ENCODE data around the gene PCDHA4. TPM values are rescaled to one million over a fixed set of nuclear protein-coding genes. Genes with fewer than 3 reads are reported as not detected.
"Not testable (repeated sequence)": the region's sequence is repeated elsewhere in the genome, so short reads cannot be mapped to it uniquely, and the experiment has no call there.

The PCDHA4 gene
- total RNA-seq, 4 donors from 2014 or later = 0.79 to 7.9 (median 2.4) TPM

DNA sequence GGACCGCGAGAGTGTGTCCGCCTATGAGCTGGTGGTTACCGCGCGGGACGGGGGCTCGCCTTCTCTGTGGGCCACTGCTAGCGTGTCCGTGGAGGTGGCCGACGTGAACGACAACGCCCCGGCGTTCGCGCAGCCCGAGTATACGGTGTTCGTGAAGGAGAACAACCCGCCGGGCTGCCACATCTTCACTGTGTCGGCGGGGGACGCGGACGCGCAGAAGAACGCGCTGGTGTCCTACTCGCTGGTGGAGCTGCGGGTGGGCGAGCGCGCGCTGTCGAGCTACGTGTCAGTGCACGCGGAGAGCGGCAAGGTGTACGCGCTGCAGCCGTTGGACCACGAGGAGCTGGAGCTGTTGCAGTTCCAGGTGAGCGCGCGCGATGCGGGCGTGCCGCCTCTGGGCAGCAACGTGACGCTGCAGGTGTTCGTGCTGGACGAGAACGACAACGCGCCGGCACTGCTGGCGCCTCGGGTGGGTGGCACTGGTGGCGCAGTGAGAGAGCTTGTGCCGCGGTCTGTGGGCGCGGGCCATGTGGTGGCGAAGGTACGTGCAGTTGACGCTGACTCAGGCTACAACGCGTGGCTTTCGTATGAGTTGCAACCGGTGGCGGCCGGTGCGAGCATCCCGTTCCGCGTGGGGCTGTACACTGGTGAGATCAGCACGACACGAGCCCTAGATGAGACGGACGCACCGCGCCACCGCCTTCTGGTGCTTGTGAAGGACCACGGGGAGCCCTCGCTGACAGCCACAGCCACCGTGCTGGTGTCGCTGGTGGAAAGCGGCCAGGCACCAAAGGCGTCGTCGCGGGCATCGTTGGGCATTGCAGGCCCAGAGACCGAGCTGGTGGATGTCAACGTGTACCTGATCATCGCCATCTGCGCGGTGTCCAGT, 29.0 kb downstream of the PCDHA4 start:
- WGBS, 2 donors (ENCODE audit: low coverage in 1 of 2) = 80 to 84% methylated on average over 9 to 80 of the region's 103 CpGs
- in situ Hi-C loops (cut with MboI; ENCODE audit: low pct_ligation_motif_present in 1 of 4, low pct_unique_long_range_greater_than_20kb in 1 of 4, low sequenced_read_pairs in 3 of 4) = no loop called here
- DNase-seq = no peak
- no peaks in the 10 kb centered on the region for H3K4me1 ChIP-seq
- peaks cover 22% of the 10 kb centered on the region for H3K27me3 ChIP-seq
- H3K36me3 ChIP-seq = no peaks in the 10 kb centered on the region
- TF ChIP-seq POLR2AphosphoS5 (IDR thresholded peaks at IDR 0.05) = no peak
- no peak overlapping the region for H3K4me3 ChIP-seq
- no peak overlapping the region for H3K27ac ChIP-seq
- H3K9me3 ChIP-seq = peaks cover 9 to 42% of the 10 kb centered on the region in 2 donors
- intact Hi-C loops (cut with DNase I; ENCODE audit: low total_unique reads) = no loop called here

DNA sequence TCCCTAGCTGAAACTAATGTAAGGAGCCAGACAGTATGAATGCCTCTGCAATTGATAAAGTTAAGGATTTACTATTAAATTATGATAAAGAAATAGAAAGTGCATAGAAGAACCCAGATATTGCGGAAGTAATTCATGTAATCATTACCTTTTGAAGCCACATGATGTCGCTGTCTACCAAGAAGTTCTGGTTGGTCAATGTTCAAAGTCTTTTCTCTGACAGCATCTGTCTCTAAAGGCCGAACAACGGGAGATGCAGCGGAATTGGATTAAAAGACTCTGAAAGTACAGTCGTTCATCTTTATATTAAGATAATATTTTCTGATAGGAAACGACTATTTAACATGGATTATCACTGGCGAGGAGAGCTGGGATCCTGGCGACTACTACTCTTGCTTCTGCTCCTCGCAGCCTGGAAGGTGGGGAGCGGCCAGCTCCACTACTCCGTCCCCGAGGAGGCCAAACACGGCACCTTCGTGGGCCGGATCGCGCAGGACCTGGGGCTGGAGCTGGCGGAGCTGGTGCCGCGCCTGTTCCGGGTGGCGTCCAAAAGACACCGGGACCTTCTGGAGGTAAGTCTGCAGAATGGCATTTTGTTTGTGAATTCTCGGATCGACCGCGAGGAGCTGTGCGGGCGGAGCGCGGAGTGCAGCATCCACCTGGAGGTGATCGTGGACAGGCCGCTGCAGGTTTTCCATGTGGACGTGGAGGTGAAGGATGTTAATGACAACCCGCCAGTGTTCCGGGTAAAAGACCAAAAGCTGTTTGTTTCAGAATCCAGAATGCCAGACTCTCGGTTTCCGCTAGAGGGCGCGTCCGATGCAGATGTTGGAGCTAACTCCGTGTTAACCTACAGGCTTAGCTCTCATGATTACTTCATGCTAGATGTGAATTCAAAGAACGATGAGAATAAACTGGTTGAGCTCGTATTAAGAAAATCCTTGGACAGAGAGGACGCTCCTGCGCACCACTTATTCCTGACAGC, 34.4 kb downstream of the PCDHA4 start, which contains the start of gene PCDHA8:
Gene PCDHA8, plus strand, starts transcription at position 210 of the 985 bp plus-strand sequence. Its CDS starts 135 bp downstream, at position 345.
- intact Hi-C loops (cut with DNase I; ENCODE audit: low total_unique reads) = no loop called here
- 42 to 59% methylated on average over 17 to 47 of the region's 47 CpGs for WGBS, 2 donors (ENCODE audit: low coverage in 1 of 2)
- Histone ChIP-seq H3K36me3 (no peaks in the 10 kb centered on the region), H3K4me3 (no peak within 1 kb of the TSS), H3K9me3 (peaks cover 9 to 25% of the 10 kb centered on the region in 2 donors), H3K27ac (no peak within 1 kb of the TSS), H3K4me1 (no peaks in the 10 kb centered on the region), H3K27me3 (peaks cover 14% of the 10 kb centered on the region)
- no peak for TF ChIP-seq POLR2AphosphoS5 (IDR thresholded peaks at IDR 0.05)
- in situ Hi-C loops (cut with MboI; ENCODE audit: low pct_ligation_motif_present in 1 of 4, low pct_unique_long_range_greater_than_20kb in 1 of 4, low sequenced_read_pairs in 3 of 4) = no loop called here
- DNase-seq = no peak

DNA sequence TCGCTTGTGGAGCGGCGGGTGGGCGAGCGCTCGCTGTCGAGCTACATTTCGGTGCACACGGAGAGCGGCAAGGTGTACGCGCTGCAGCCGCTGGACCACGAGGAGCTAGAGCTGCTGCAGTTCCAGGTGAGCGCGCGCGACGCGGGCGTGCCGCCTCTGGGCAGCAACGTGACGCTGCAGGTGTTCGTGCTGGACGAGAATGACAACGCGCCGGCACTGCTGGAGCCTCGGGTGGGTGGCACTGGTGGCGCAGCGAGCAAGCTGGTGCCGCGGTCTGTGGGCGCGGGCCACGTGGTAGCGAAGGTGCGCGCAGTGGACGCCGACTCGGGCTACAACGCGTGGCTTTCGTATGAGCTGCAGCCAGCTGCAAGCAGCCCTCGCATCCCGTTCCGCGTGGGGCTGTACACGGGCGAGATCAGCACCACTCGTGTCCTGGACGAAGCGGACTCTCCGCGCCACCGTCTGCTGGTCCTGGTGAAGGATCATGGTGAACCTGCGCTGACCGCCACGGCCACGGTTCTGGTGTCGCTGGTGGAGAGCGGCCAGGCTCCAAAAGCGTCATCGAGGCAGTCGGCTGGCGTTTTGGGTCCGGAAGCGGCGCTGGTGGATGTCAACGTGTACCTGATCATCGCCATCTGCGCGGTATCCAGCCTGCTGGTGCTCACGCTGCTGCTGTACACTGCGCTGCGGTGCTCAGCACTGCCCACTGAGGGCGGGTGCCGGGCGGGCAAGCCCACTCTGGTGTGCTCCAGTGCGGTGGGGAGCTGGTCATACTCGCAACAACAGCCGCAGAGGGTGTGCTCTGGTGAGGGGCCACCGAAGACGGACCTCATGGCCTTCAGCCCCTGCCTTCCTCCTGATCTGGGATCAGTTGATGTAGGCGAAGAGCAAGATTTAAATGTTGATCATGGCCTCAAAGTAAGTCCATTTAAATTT, 36.2 kb downstream of the PCDHA4 start:
- WGBS, 2 donors (ENCODE audit: low coverage in 1 of 2) = 83% methylated on average over 87 of the region's 87 CpGs; no CpG with 5 or more reads in 1 of the 2 donors
- no peak for DNase-seq
- no peaks in the 10 kb centered on the region for H3K36me3 ChIP-seq
- peaks cover 22% of the 10 kb centered on the region for H3K27me3 ChIP-seq
- H3K27ac ChIP-seq = no peak overlapping the region
- in situ Hi-C loops (cut with MboI; ENCODE audit: low pct_ligation_motif_present in 1 of 4, low pct_unique_long_range_greater_than_20kb in 1 of 4, low sequenced_read_pairs in 3 of 4) (no loop called here), intact Hi-C loops (cut with DNase I; ENCODE audit: low total_unique reads) (no loop called here)
- TF ChIP-seq POLR2A (IDR thresholded peaks at IDR 0.05) (no peak), EP300 (IDR thresholded peaks at IDR 0.05; ENCODE audit: low read depth) (no peak), POLR2AphosphoS5 (IDR thresholded peaks at IDR 0.05) (no peak)
- TF ChIP-seq, protein P1, sequence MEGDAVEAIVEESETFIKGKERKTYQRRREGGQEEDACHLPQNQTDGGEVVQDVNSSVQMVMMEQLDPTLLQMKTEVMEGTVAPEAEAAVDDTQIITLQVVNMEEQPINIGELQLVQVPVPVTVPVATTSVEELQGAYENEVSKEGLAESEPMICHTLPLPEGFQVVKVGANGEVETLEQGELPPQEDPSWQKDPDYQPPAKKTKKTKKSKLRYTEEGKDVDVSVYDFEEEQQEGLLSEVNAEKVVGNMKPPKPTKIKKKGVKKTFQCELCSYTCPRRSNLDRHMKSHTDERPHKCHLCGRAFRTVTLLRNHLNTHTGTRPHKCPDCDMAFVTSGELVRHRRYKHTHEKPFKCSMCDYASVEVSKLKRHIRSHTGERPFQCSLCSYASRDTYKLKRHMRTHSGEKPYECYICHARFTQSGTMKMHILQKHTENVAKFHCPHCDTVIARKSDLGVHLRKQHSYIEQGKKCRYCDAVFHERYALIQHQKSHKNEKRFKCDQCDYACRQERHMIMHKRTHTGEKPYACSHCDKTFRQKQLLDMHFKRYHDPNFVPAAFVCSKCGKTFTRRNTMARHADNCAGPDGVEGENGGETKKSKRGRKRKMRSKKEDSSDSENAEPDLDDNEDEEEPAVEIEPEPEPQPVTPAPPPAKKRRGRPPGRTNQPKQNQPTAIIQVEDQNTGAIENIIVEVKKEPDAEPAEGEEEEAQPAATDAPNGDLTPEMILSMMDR (IDR thresholded peaks at IDR 0.05) = no peak
- H3K4me3 ChIP-seq = no peak overlapping the region
- H3K9me3 ChIP-seq = peaks cover 5 to 31% of the 10 kb centered on the region in 2 donors
- no peaks in the 10 kb centered on the region for H3K4me1 ChIP-seq

DNA sequence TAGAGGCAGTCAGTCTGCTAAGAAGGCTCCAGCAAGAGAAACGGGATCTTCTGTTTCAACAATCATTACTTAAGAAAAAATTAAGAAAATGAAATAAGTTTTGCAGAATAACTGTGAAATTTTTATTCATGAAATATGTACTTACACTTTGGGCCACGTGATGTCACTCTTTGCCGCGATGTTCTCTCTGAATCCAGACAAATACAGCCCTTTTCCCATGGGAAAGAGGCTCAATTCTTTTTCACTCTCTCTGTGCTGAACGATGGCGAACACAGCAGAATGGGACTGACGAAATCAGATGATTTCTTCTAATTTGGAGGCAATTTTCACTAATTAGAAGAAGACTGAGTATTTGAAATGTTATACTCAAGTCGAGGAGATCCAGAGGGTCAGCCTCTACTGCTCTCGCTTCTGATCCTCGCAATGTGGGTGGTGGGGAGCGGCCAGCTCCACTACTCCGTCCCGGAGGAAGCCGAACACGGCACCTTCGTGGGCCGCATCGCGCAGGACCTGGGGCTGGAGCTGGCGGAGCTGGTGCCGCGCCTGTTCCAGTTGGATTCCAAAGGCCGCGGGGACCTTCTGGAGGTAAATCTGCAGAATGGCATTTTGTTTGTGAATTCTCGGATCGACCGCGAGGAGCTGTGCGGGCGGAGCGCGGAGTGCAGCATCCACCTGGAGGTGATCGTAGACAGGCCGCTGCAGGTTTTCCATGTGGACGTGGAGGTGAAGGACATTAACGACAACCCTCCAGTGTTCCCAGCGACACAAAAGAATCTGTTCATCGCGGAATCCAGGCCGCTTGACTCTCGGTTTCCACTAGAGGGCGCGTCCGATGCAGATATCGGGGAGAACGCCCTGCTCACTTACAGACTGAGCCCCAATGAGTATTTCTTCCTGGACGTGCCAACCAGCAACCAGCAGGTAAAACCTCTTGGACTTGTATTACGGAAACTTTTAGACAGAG, 41.6 kb downstream of the PCDHA4 start, which contains the start of gene PCDHA9:
Gene PCDHA9, plus strand, starts transcription at position 244 of the 964 bp plus-strand sequence. Its CDS starts 114 bp downstream, at position 358.
- H3K4me3 ChIP-seq; H3K36me3 ChIP-seq; H3K27ac ChIP-seq; H3K4me1 ChIP-seq; DNase-seq; in situ Hi-C loops (cut with MboI; ENCODE audit: low pct_ligation_motif_present in 1 of 4, low pct_unique_long_range_greater_than_20kb in 1 of 4, low sequenced_read_pairs in 3 of 4); intact Hi-C loops (cut with DNase I; ENCODE audit: low total_unique reads): not testable (repeated sequence)
- 48 to 63% methylated on average over 8 to 27 of the region's 48 CpGs for WGBS, 2 donors (ENCODE audit: low coverage in 1 of 2)
- H3K9me3 ChIP-seq = peaks cover 10 to 27% of the 10 kb centered on the region in 2 donors
- peaks cover 26% of the 10 kb centered on the region for H3K27me3 ChIP-seq

DNA sequence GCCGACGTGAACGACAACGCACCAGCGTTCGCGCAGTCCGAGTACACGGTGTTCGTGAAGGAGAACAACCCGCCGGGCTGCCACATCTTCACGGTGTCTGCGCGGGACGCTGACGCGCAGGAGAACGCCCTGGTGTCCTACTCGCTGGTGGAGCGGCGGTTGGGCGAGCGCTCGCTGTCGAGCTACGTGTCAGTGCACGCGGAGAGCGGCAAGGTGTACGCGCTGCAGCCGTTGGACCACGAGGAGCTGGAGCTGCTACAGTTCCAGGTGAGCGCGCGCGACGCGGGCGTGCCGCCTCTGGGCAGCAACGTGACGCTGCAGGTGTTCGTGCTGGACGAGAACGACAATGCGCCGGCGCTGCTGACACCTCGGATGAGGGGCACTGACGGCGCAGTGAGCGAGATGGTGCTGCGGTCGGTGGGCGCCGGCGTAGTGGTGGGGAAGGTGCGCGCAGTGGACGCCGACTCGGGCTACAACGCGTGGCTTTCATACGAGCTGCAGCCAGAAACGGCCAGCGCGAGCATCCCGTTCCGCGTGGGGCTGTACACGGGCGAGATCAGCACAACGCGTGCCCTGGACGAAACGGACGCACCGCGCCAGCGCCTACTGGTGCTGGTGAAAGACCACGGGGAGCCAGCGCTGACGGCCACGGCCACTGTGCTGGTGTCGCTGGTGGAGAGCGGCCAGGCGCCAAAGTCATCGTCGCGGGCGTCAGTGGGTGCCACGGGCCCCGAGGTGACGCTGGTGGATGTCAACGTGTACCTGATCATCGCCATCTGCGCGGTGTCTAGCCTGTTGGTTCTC, 43.2 kb downstream of the PCDHA4 start:
- H3K4me1 ChIP-seq; H3K36me3 ChIP-seq; H3K4me3 ChIP-seq; H3K27ac ChIP-seq; intact Hi-C loops (cut with DNase I; ENCODE audit: low total_unique reads); DNase-seq; in situ Hi-C loops (cut with MboI; ENCODE audit: low pct_ligation_motif_present in 1 of 4, low pct_unique_long_range_greater_than_20kb in 1 of 4, low sequenced_read_pairs in 3 of 4): not testable (repeated sequence)
- Histone ChIP-seq H3K27me3 (peaks cover 26% of the 10 kb centered on the region), H3K9me3 (peaks cover 6 to 31% of the 10 kb centered on the region in 2 donors)
- 78% methylated on average over 98 of the region's 101 CpGs; no CpG with 5 or more reads in 1 of the 2 donors for WGBS, 2 donors (ENCODE audit: low coverage in 1 of 2)
